K562 (cell line): Measurements from ENCODE around the gene SPINT2. TPM values are rescaled to one million over a fixed set of nuclear protein-coding genes. Genes with fewer than 3 reads are reported as not detected.

Source experiments
- AFF1 ChIP-seq, 2 experiments: fragments of 450-650 bp; IDR thresholded peaks; 2 replicates each; pipeline ENCODE4 v1.6.1; 2018; ENCODE audit warnings: mild to moderate bottlenecking in 2 of 2, low read depth in 1 of 2; ENCODE audit not compliant: partially characterized antibody in 2 of 2
- BRF1 ChIP-seq: IDR thresholded peaks from 3 replicates; pipeline ENCODE4 v1.6.1; 2011; ENCODE audit warnings: borderline replicate concordance, mild to moderate bottlenecking; ENCODE audit not compliant: insufficient read length; ENCODE audit errors: extremely low read depth
- CGGBP1 ChIP-seq: fragments of 250-450 bp; sonication (Bioruptor Pico); IDR thresholded peaks from 2 replicates; pipeline ENCODE4 v1.9.0; 2021; ENCODE audit warnings: mild to moderate bottlenecking
- E4F1 ChIP-seq: fragments of 250-450 bp; sonication (Bioruptor Pico); IDR thresholded peaks from 2 replicates; pipeline ENCODE4 v1.5.0; 2021; ENCODE audit warnings: mild to moderate bottlenecking, borderline replicate concordance
- HINFP ChIP-seq: fragments of 450-650 bp; conservative IDR thresholded peaks from 2 replicates; pipeline ENCODE4 v1.6.1; 2016; ENCODE audit warnings: missing genetic modification characterization, low read depth, mild to moderate bottlenecking, control low read depth, missing compliant biosample characterization
- RUNX1 ChIP-seq: sonication (generic); IDR thresholded peaks from 2 replicates; pipeline ENCODE4 v1.6.1; 2016; ENCODE audit warnings: antibody characterized with exemption, low read depth
- SMAD2 ChIP-seq: fragments of 150-350 bp; IDR thresholded peaks from 2 replicates; pipeline ENCODE4 v1.6.1; 2014; ENCODE audit warnings: low read depth, mild to moderate bottlenecking, low read length
- TAF15 ChIP-seq: fragments of 200-400 bp; formaldehyde crosslinking; IDR thresholded peaks from 2 replicates; pipeline ENCODE4 v1.6.1; 2017; ENCODE audit warnings: mild to moderate bottlenecking, low read depth, low read length, moderate library complexity
- TEAD1 ChIP-seq, 2 experiments: fragments of 450-650 bp in 1 of 2; sonication (generic) in 1 of 2; formaldehyde crosslinking; IDR thresholded peaks; 2 replicates each; pipeline versions ENCODE4 v1.4.0 to v1.8.0; 2020 to 2022; ENCODE audit warnings: mild to moderate bottlenecking in 2 of 2, missing genetic modification reagents in 1 of 2
- THRAP3 ChIP-seq: fragments of 450-650 bp; IDR thresholded peaks from 2 replicates; pipeline ENCODE4 v1.6.1; 2016; ENCODE audit warnings: mild to moderate bottlenecking, inconsistent platforms, borderline replicate concordance
- ZC3H4 ChIP-seq: sonication (generic); formaldehyde crosslinking; IDR thresholded peaks from 2 replicates; pipeline ENCODE4 v1.9.0; 2021; ENCODE audit warnings: missing genetic modification reagents, borderline replicate concordance
- ZNF146 ChIP-seq: IDR thresholded peaks from one replicate; pipeline ENCODE4 v1.6.1; 2018; ENCODE audit warnings: missing compliant biosample characterization; ENCODE audit not compliant: unreplicated experiment
- ZNF224 ChIP-seq: sonication (generic); formaldehyde crosslinking; IDR thresholded peaks from 2 replicates; pipeline ENCODE4 v1.8.0; 2022; ENCODE audit warnings: mild to moderate bottlenecking, missing genetic modification reagents
- ZNF696 ChIP-seq: fragments of 250-450 bp; sonication (Bioruptor Pico); conservative IDR thresholded peaks from 2 replicates; pipeline ENCODE4 v1.4.0; 2020; ENCODE audit warnings: mild to moderate bottlenecking, moderate library complexity
- polyA plus RNA-seq, 8 experiments: library from polyadenylated mRNA; depleted of rRNA in 4 of 8; stranded (reverse) in 5 of 8; unstranded in 3 of 8; fragments of >200 nt; fragmentation: Nextera tagmentation in 2 of 8; fragmentation: Illumina TruSeq in 1 of 8; extraction: Ambion mirVana in 2 of 8; extraction: Trizol in 1 of 8; gene quantifications; 2 replicates each; pipeline versions ENCODE4 v1.2.1 to v1.2.3, GENCODE V29; 2011 to 2014; ENCODE audit warnings: inconsistent platforms in 1 of 8, missing spikeins in 1 of 8
- total RNA-seq, 7 experiments: library from RNA; depleted of rRNA in 6 of 7; stranded (reverse); fragments of >200 nt in 6 of 7; fragmentation: Illumina TruSeq in 2 of 7; extraction: Trizol in 2 of 7; gene quantifications; 2 replicates each; pipeline versions ENCODE4 v1.2.1 to v1.2.3, GENCODE V29; 2011 to 2021; ENCODE audit warnings: low replicate concordance in 1 of 7
- TF ChIP-seq, protein P1 (sequence below), 2 experiments: fragments of 450-650 bp in 1 of 2; sonication (generic) in 1 of 2; formaldehyde crosslinking; conservative IDR thresholded peaks; 2 replicates each; pipeline versions ENCODE4 v1.4.0 to v1.8.1; 2020 to 2022; ENCODE audit warnings: mild to moderate bottlenecking in 1 of 2, missing genetic modification reagents in 1 of 2
- TF ChIP-seq, protein P2 (sequence below): fragments of 200-800 bp; sonication (Bioruptor generic); IDR thresholded peaks from 2 replicates; pipeline ENCODE4 v1.6.1; 2017; ENCODE audit warnings: missing genetic modification characterization, missing compliant biosample characterization

Gene SPINT2
- total and polyA plus RNA-seq, 9 of the 15 experiments (the other 6 are each of a cell fraction or from before 2014, with no cell fraction given) = 0.65 to 4.5 (median 3.4) TPM

GRCh38 chr19:38317104-38317612 is 52.8 kb downstream of the SPINT2 start (continued):
- TF ChIP-seq ZNF224 (CRISPR knock-in tag) (no peak), BRF1 (no peak), CGGBP1 (CRISPR knock-in tag) (no peak), THRAP3 (no peak), HINFP (tag) (no peak), E4F1 (CRISPR knock-in tag) (no peak), SMAD2 (no peak), ZNF146 (CRISPR knock-in tag) (no peak), ZC3H4 (no peak), TEAD1 (CRISPR knock-in tag; IDR thresholded peaks at IDR 0.05) (0 out of 4 replicates have a peak, but pooled peaks of 1 of the 2 experiments have one; percentile 41), TAF15 (no peak), AFF1 (IDR thresholded peaks at IDR 0.05; ENCODE audit: low read depth in 1 of 2, partially characterized antibody in 2 of 2) (peak in 1 of 2 experiments; percentile 77), ZNF696 (CRISPR knock-in tag) (no peak), RUNX1 (peak; percentile 85; the same call in 1 of the 2 replicates)
- TF ChIP-seq, protein P1, sequence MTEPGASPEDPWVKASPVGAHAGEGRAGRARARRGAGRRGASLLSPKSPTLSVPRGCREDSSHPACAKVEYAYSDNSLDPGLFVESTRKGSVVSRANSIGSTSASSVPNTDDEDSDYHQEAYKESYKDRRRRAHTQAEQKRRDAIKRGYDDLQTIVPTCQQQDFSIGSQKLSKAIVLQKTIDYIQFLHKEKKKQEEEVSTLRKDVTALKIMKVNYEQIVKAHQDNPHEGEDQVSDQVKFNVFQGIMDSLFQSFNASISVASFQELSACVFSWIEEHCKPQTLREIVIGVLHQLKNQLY (CRISPR knock-in tag; conservative IDR thresholded peaks at IDR 0.05) = no peak
- TF ChIP-seq, protein P2, sequence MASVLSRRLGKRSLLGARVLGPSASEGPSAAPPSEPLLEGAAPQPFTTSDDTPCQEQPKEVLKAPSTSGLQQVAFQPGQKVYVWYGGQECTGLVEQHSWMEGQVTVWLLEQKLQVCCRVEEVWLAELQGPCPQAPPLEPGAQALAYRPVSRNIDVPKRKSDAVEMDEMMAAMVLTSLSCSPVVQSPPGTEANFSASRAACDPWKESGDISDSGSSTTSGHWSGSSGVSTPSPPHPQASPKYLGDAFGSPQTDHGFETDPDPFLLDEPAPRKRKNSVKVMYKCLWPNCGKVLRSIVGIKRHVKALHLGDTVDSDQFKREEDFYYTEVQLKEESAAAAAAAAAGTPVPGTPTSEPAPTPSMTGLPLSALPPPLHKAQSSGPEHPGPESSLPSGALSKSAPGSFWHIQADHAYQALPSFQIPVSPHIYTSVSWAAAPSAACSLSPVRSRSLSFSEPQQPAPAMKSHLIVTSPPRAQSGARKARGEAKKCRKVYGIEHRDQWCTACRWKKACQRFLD (CRISPR knock-in tag) = peak; percentile 87
